Muscle of leg (tissue), 9 donors: ENCODE measurements around the gene PTPN21. TPM values are rescaled to one million over a fixed set of nuclear protein-coding genes. Genes with fewer than 3 reads are reported as not detected.

ENCODE experiments used
- polyA plus RNA-seq, 8 donors: library from polyadenylated mRNA; unstranded; fragments of 120-200 nt; gene quantifications; one replicate each; pipeline versions ENCODE4 v1.2.1 to v1.2.3, GENCODE V29; 2013; ENCODE audit warnings: inconsistent platforms in 1 of 8, low replicate concordance in 1 of 8; ENCODE audit not compliant: insufficient read length in 8 of 8, insufficient read depth in 1 of 8
- total RNA-seq: library from RNA; stranded (reverse); fragments of 120-200 nt; gene quantifications from one replicate; pipeline ENCODE4 v1.2.4, GENCODE V29; 2013

PTPN21 gene
- total and polyA plus RNA-seq, 9 donors = 23.9 to 60.2 (median 46.4) TPM

Other genes starting within 250 kb of the PTPN21 start
- gene KCNK10, start 231.7 kb downstream of the PTPN21 start, total RNA-seq = 0.04 TPM
- under 1 TPM in 4 of 8 donors, not detected in 4; 0.01 to 0.23 (median 0.03) TPM for gene KCNK10, start 231.7 kb downstream of the PTPN21 start, polyA plus RNA-seq
- 13.3 TPM for gene SPATA7, start 169.3 kb downstream of the PTPN21 start, total RNA-seq
- 10 to 100 TPM in 6 of 8 donors, 1 to 10 TPM in 2; 9.6 to 13.6 (median 11.1) TPM for gene SPATA7, start 169.3 kb downstream of the PTPN21 start, polyA plus RNA-seq
- 39.1 TPM for gene ZC3H14, start 8.0 kb upstream of the PTPN21 start, total RNA-seq
- 10 to 100 TPM; 30.0 to 39.1 (median 33.5) TPM for gene ZC3H14, start 8.0 kb upstream of the PTPN21 start, polyA plus RNA-seq
- gene EML5, start 237.9 kb upstream of the PTPN21 start, total RNA-seq = 0.93 TPM
- gene EML5, start 237.9 kb upstream of the PTPN21 start, polyA plus RNA-seq = 1 to 10 TPM in 3 of 8 donors, under 1 TPM in 5; 0.38 to 1.7 (median 0.84) TPM